ENCODE data around the gene ASB7.

DNA sequence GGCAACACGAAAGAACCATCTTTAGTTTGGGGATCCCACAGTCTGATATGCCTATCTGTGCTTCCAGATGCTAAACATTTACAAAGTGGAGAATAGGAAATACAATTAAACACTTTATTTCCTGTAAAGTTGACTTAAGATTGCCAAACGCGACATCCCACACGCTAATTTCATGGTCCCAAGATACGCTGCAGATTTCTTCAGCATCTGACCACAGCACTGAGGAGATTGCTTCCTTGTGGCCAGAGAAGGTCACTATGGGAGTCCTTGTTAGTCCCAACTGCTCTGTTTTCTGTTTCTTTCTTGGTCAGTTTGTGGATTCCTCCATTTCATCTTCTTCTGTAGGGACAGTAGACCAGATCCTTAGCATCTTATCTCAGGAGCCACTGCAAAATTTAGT is 43.3 kb downstream of the ASB7 start:
- TF ChIP-seq POLR2A (IDR thresholded peaks at IDR 0.05) = no peak
- TF ChIP-seq, protein P1, sequence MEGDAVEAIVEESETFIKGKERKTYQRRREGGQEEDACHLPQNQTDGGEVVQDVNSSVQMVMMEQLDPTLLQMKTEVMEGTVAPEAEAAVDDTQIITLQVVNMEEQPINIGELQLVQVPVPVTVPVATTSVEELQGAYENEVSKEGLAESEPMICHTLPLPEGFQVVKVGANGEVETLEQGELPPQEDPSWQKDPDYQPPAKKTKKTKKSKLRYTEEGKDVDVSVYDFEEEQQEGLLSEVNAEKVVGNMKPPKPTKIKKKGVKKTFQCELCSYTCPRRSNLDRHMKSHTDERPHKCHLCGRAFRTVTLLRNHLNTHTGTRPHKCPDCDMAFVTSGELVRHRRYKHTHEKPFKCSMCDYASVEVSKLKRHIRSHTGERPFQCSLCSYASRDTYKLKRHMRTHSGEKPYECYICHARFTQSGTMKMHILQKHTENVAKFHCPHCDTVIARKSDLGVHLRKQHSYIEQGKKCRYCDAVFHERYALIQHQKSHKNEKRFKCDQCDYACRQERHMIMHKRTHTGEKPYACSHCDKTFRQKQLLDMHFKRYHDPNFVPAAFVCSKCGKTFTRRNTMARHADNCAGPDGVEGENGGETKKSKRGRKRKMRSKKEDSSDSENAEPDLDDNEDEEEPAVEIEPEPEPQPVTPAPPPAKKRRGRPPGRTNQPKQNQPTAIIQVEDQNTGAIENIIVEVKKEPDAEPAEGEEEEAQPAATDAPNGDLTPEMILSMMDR (IDR thresholded peaks at IDR 0.05) = no peak

Data from transverse colon (tissue), 3 donors.